GM23248 (cell line): ENCODE results near the gene OSER1. TPM values are rescaled to one million over a fixed set of nuclear protein-coding genes. Genes with fewer than 3 reads are reported as not detected.

Source experiments
- DNase-seq: peaks from one replicate; pipeline ENCODE4 v3.0.0-alpha.2; 2015
- H2AFZ ChIP-seq: fragments of 200-600 bp; sonication (generic); 2 replicates; pipeline ENCODE4 v1.6.1; 2016; ENCODE audit warnings: antibody characterized with exemption
- H3F3A ChIP-seq: fragments of 200-600 bp; sonication (generic); 2 replicates; pipeline ENCODE4 v1.6.1; 2016; ENCODE audit warnings: mild to moderate bottlenecking, antibody characterized with exemption, mixed run types; ENCODE audit not compliant: insufficient read depth
- H3K27ac ChIP-seq: fragments of 200-600 bp; sonication (generic); 2 replicates; pipeline ENCODE4 v1.5.1; 2016; ENCODE audit warnings: mild to moderate bottlenecking
- H3K27me3 ChIP-seq: fragments of 200-600 bp; sonication (generic); replicated peaks from 2 replicates; pipeline ENCODE4 v1.6.1; 2016; ENCODE audit warnings: mild to moderate bottlenecking; ENCODE audit not compliant: insufficient read depth
- H3K36me3 ChIP-seq: fragments of 200-600 bp; sonication (generic); 2 replicates; pipeline ENCODE4 v1.6.1; 2016; ENCODE audit warnings: low read depth, mild to moderate bottlenecking
- H3K4me1 ChIP-seq: fragments of 200-600 bp; sonication (generic); 2 replicates; pipeline ENCODE4 v1.6.1; 2016; ENCODE audit warnings: mild to moderate bottlenecking; ENCODE audit not compliant: insufficient read depth
- H3K4me2 ChIP-seq: fragments of 200-600 bp; sonication (generic); one replicate; pipeline ENCODE4 v1.6.1; 2016; ENCODE audit warnings: mild to moderate bottlenecking; ENCODE audit not compliant: unreplicated experiment
- H3K4me3 ChIP-seq: fragments of 200-600 bp; sonication (generic); 2 replicates; pipeline ENCODE4 v1.5.1; 2016; ENCODE audit warnings: mild to moderate bottlenecking
- H3K79me2 ChIP-seq: fragments of 200-600 bp; sonication (generic); 2 replicates; pipeline ENCODE4 v1.6.1; 2016; ENCODE audit warnings: mild to moderate bottlenecking; ENCODE audit not compliant: insufficient read depth
- H3K9ac ChIP-seq: fragments of 200-600 bp; sonication (generic); 2 replicates; pipeline ENCODE4 v1.6.1; 2016; ENCODE audit warnings: mild to moderate bottlenecking
- H3K9me2 ChIP-seq: fragments of 200-600 bp; sonication (generic); 2 replicates; pipeline ENCODE4 v1.6.1; 2016; ENCODE audit warnings: mixed run types, mild to moderate bottlenecking, moderate library complexity; ENCODE audit not compliant: insufficient read depth
- H3K9me3 ChIP-seq: fragments of 200-600 bp; sonication (generic); one replicate; pipeline ENCODE4 v1.6.1; 2017; ENCODE audit warnings: low read depth
- H4K20me1 ChIP-seq: fragments of 200-600 bp; sonication (generic); 2 replicates; pipeline ENCODE4 v1.6.0; 2016; ENCODE audit not compliant: insufficient read depth
- EZH2 ChIP-seq: fragments of 200-600 bp; sonication (generic); IDR thresholded peaks from 2 replicates; pipeline ENCODE4 v1.6.1; 2018; ENCODE audit warnings: antibody characterized with exemption, mild to moderate bottlenecking; ENCODE audit not compliant: insufficient read depth, poor library complexity, severe bottlenecking
- EZH2phosphoT487 ChIP-seq: fragments of 200-600 bp; sonication (generic); IDR thresholded peaks from 2 replicates; pipeline ENCODE4 v1.6.1; 2018; ENCODE audit warnings: antibody characterized with exemption, moderate library complexity, mild to moderate bottlenecking, low read depth; ENCODE audit not compliant: insufficient read depth
- WGBS, 2 experiments: methylation state at CpG; one replicate each; pipeline ENCODE4 v1.1.6; 2015 to 2017; ENCODE audit warnings: low lambda C conversion rate in 2 of 2, low coverage in 1 of 2; ENCODE audit errors: missing lambda C conversion rate in 2 of 2; 5-methylcytosine and 5-hydroxymethylcytosine counted together
- in situ Hi-C: fragments of 300-500 bp; cut with MboI; formaldehyde crosslinking; loops from 2 replicates; pipeline ENCODE4 v1.15.0; 2020
- polyA plus RNA-seq: library from polyadenylated mRNA; unstranded; fragments of >200 nt; fragmentation: Nextera tagmentation; extraction: Ambion mirVana; gene quantifications from 2 replicates; pipeline ENCODE4 v1.2.1, GENCODE V29; 2016
- total RNA-seq: library from RNA; depleted of rRNA; stranded (reverse); fragments of >200 nt; shearing (Covaris generic); gene quantifications from 2 replicates; pipeline ENCODE4 v1.2.3, GENCODE V29; 2014

Gene OSER1
- total and polyA plus RNA-seq, 2 experiments from 2014 or later: 36.2 to 43.8 TPM

GRCh38 chr20:44215125-44215524 lies 4.6 kb upstream of the OSER1 start:
- Histone ChIP-seq H3K27ac (no peak overlapping the region), H3K4me3 (no peak overlapping the region), H3K79me2 (peaks cover 22% of the 10 kb centered on the region), H3K4me2 (no peak overlapping the region), H2AFZ (no peak overlapping the region), H3K9ac (no peak overlapping the region), H3F3A (peaks cover 7% of the 10 kb centered on the region; the same call in 1 of the 2 replicates), H3K9me2 (no peaks in the 10 kb centered on the region), H3K27me3 (no peaks in the 10 kb centered on the region), H3K36me3 (no peaks in the 10 kb centered on the region), H4K20me1 (no peaks in the 10 kb centered on the region), H3K9me3 (no peaks in the 10 kb centered on the region), H3K4me1 (peaks cover 7% of the 10 kb centered on the region; the same call in 1 of the 2 replicates)
- in situ Hi-C loops: loop anchor here (5.0 to 25.0 kb wide), 2 partner anchors 247 to 397 kb away; no protein-coding TSS in a partner anchor
- TF ChIP-seq EZH2phosphoT487: no peak
- no peak for TF ChIP-seq EZH2
- peak; percentile 85 for DNase-seq
- 37 to 39% methylated on average over 7 of the region's 7 CpGs for WGBS, 2 experiments

GRCh38 chr20:44212792-44213191 lies 2.2 kb upstream of the OSER1 start:
- in situ Hi-C loops: loop anchor here (25.0 kb wide), 1 partner anchor 400 kb away; no protein-coding TSS in a partner anchor
- WGBS, 2 experiments: 55 to 62% methylated on average over 4 of the region's 4 CpGs

GRCh38 chr20:44211177-44212039 lies 837 bp upstream of the OSER1 start:
- Histone ChIP-seq H3K9ac (peak overlapping the region; percentile 94), H3K4me3 (peak overlapping the region; percentile 97), H3K9me2 (no peaks in the 10 kb centered on the region), H3K4me1 (peaks cover 33% of the 10 kb centered on the region), H3K27me3 (no peaks in the 10 kb centered on the region), H3F3A (peaks cover 36% of the 10 kb centered on the region), H3K27ac (peak overlapping the region; percentile 92), H3K36me3 (peaks cover 2% of the 10 kb centered on the region; the same call in 1 of the 2 replicates), H3K4me2 (peak overlapping the region; percentile 80), H2AFZ (peak overlapping the region; percentile 77), H4K20me1 (no peaks in the 10 kb centered on the region), H3K79me2 (peaks cover 59% of the 10 kb centered on the region), H3K9me3 (no peaks in the 10 kb centered on the region)
- 1% methylated on average over 24 of the region's 24 CpGs for WGBS, 2 experiments
- no peak for TF ChIP-seq EZH2
- no peak for TF ChIP-seq EZH2phosphoT487
- in situ Hi-C loops: loop anchor here (25.0 kb wide), 1 partner anchor 401 kb away; no protein-coding TSS in a partner anchor
- peak; percentile 80 for DNase-seq

More at GRCh38 chr20:44212792-44213191, 2.2 kb upstream of the OSER1 start:
- no peak overlapping the region for H3K4me2 ChIP-seq
- H3F3A ChIP-seq: peaks cover 25% of the 10 kb centered on the region
- peaks cover 23% of the 10 kb centered on the region for H3K4me1 ChIP-seq
- H2AFZ ChIP-seq: no peak overlapping the region
- no peaks in the 10 kb centered on the region for H3K9me3 ChIP-seq
- TF ChIP-seq EZH2phosphoT487: no peak
- no peak for TF ChIP-seq EZH2
- peak; percentile 50 for DNase-seq
- H3K9ac ChIP-seq: no peak overlapping the region; the same call in 1 of the 2 replicates
- peaks cover 45% of the 10 kb centered on the region for H3K79me2 ChIP-seq
- H3K4me3 ChIP-seq: no peak overlapping the region
- H3K27ac ChIP-seq: no peak overlapping the region
- no peaks in the 10 kb centered on the region for H4K20me1 ChIP-seq
- H3K27me3 ChIP-seq: no peaks in the 10 kb centered on the region
- H3K36me3 ChIP-seq: no peaks in the 10 kb centered on the region
- no peaks in the 10 kb centered on the region for H3K9me2 ChIP-seq

- Histone ChIP-seq H3K79me2 (peaks cover 74% of the 10 kb centered on the region), H3K4me3 (peak overlapping the region; percentile 97), H3K9me3 (no peaks in the 10 kb centered on the region), H3K27ac (peak overlapping the region; percentile 92), H3K9ac (peak overlapping the region; percentile 97), H4K20me1 (no peaks in the 10 kb centered on the region), H3F3A (peaks cover 38% of the 10 kb centered on the region), H3K4me2 (peak overlapping the region; percentile 99), H2AFZ (peak overlapping the region; percentile 40), H3K27me3 (no peaks in the 10 kb centered on the region), H3K9me2 (no peaks in the 10 kb centered on the region), H3K36me3 (peaks cover 8% of the 10 kb centered on the region; the same call in 1 of the 2 replicates), H3K4me1 (peaks cover 38% of the 10 kb centered on the region)
- 0 to 1% methylated on average over 29 to 31 of the region's 31 CpGs for WGBS, 2 experiments
- peak; percentile 56 for DNase-seq
- TF ChIP-seq EZH2phosphoT487 (no peak), EZH2 (no peak)
- in situ Hi-C loops: loop anchor here (25.0 kb wide), 1 partner anchor 402 kb away; no protein-coding TSS in a partner anchor
These were observed 725 bp downstream of the OSER1 start for GRCh38 chr20:44209686-44210405.
